IMR-90 (cell line): ENCODE data around the gene BTRC. TPM values are rescaled to one million over a fixed set of nuclear protein-coding genes. Genes with fewer than 3 reads are reported as not detected.
A peak's percentile ranks its signal among the peaks of the same experiment; 100 is the strongest.

ENCODE experiments used
- ATAC-seq: fragments of 200-7000 bp; cut with Tn5 transposase; 2 replicates; pipeline ENCODE4 v1.9.1; 2020; ENCODE audit warnings: low read depth, mild to moderate bottlenecking, moderate library complexity
- BruUV-seq: library from RNA; stranded (reverse); fragments of 400-500 nt; replicated peaks from 2 replicates; lab custom pipeline; 2021; lab: Mats Ljungman, UMichigan
- CTCF ChIA-PET: fragments of 300-600 bp; formaldehyde crosslinking; extraction: SDS; loops from one replicate; lab custom pipeline; 2021; ENCODE audit warnings: antibody characterized with exemption; lab: Yijun Ruan, JAX
- POLR2A ChIA-PET: fragments of 300-600 bp; sonication (Branson Sonifier 250); formaldehyde crosslinking; loops from one replicate; lab custom pipeline; 2022; ENCODE audit warnings: antibody characterized with exemption; ENCODE audit not compliant: unreplicated experiment; lab: Charles Lee
- DNase-seq: peaks from one replicate; pipeline ENCODE4 v3.0.0; 2013
- H2AFZ ChIP-seq: replicated peaks from 2 replicates; pipeline ENCODE3; 2013; ENCODE audit warnings: low read length, mild to moderate bottlenecking; ENCODE audit not compliant: poor library complexity
- H2AK5ac ChIP-seq: 2 replicates; pipeline ENCODE4 v1.6.1; 2013; ENCODE audit warnings: low read depth, low read length, inconsistent platforms
- H2AK9ac ChIP-seq: replicated peaks from 2 replicates; pipeline ENCODE3; 2013; ENCODE audit warnings: mild to moderate bottlenecking, low read depth, low read length, moderate library complexity; ENCODE audit not compliant: poor library complexity
- H2BK120ac ChIP-seq: 2 replicates; pipeline ENCODE4 v1.6.1; 2013; ENCODE audit warnings: low read depth, low read length, inconsistent platforms
- H2BK15ac ChIP-seq: 3 replicates; pipeline ENCODE4 v1.6.1; 2013; ENCODE audit warnings: low read depth, low read length, inconsistent platforms
- H2BK20ac ChIP-seq: 2 replicates; pipeline ENCODE4 v1.6.1; 2013; ENCODE audit warnings: low read depth, mild to moderate bottlenecking, inconsistent platforms, low read length, moderate library complexity
- H2BK5ac ChIP-seq: 2 replicates; pipeline ENCODE4 v1.6.1; 2013; ENCODE audit warnings: mild to moderate bottlenecking, low read depth, low read length, inconsistent platforms; ENCODE audit not compliant: poor library complexity, severe bottlenecking
- H3K14ac ChIP-seq: replicated peaks from 2 replicates; pipeline ENCODE4 v1.6.1; 2013; ENCODE audit warnings: low read depth, low read length, inconsistent platforms
- H3K18ac ChIP-seq: 2 replicates; pipeline ENCODE4 v1.6.1; 2013; ENCODE audit warnings: low read depth, low read length, control low read depth
- H3K23ac ChIP-seq: 2 replicates; pipeline ENCODE4 v1.6.1; 2013; ENCODE audit warnings: low read depth, low read length, inconsistent platforms
- H3K27ac ChIP-seq: 2 replicates; pipeline ENCODE4 v1.5.1; 2013; ENCODE audit warnings: mild to moderate bottlenecking, control low read depth, low read length; ENCODE audit not compliant: insufficient read depth
- H3K27me3 ChIP-seq: 2 replicates; pipeline ENCODE4 v1.6.1; 2013; ENCODE audit warnings: low read length; ENCODE audit not compliant: control insufficient read depth, insufficient read depth
- H3K36me3 ChIP-seq: 2 replicates; pipeline ENCODE4 v1.6.1; 2013; ENCODE audit warnings: low read length, mixed read lengths; ENCODE audit not compliant: control insufficient read depth, insufficient read depth
- H3K4ac ChIP-seq: 2 replicates; pipeline ENCODE4 v1.6.1; 2013; ENCODE audit warnings: low read depth, low read length, inconsistent platforms
- H3K4me1 ChIP-seq: 2 replicates; pipeline ENCODE4 v1.6.1; 2013; ENCODE audit warnings: low read length, mixed read lengths; ENCODE audit not compliant: control insufficient read depth, insufficient read depth
- H3K4me2 ChIP-seq: 2 replicates; pipeline ENCODE4 v1.6.1; 2013; ENCODE audit warnings: low read depth, mild to moderate bottlenecking, control low read depth, low read length, moderate library complexity
- H3K4me3 ChIP-seq: 2 replicates; pipeline ENCODE4 v1.5.1; 2013; ENCODE audit warnings: low read depth, mild to moderate bottlenecking, control low read depth, low read length, moderate library complexity; ENCODE audit not compliant: insufficient read depth
- H3K56ac ChIP-seq: 2 replicates; pipeline ENCODE4 v1.6.1; 2013; ENCODE audit warnings: low read length, inconsistent platforms; ENCODE audit not compliant: insufficient read depth; ENCODE audit errors: extremely low read depth
- H3K79me1 ChIP-seq, 2 experiments: 2 replicates each; pipeline ENCODE4 v1.6.1; 2013; ENCODE audit warnings: low read length in 2 of 2, inconsistent platforms in 1 of 2, low read depth in 1 of 2
- H3K9ac ChIP-seq: 2 replicates; pipeline ENCODE4 v1.6.1; 2013; ENCODE audit warnings: low read depth, low read length, control low read depth
- H3K9me1 ChIP-seq: 2 replicates; pipeline ENCODE4 v1.6.1; 2013; ENCODE audit warnings: low read length, inconsistent platforms; ENCODE audit not compliant: insufficient read depth
- H3K9me3 ChIP-seq: 2 replicates; pipeline ENCODE4 v1.6.1; 2013; ENCODE audit warnings: low read length; ENCODE audit not compliant: control insufficient read depth, insufficient read depth
- H4K20me1 ChIP-seq: 2 replicates; pipeline ENCODE4 v1.6.1; 2013; ENCODE audit warnings: low read length, inconsistent platforms; ENCODE audit not compliant: insufficient read depth
- H4K5ac ChIP-seq: 2 replicates; pipeline ENCODE4 v1.6.1; 2013; ENCODE audit warnings: mild to moderate bottlenecking, low read depth, low read length, control low read depth
- H4K8ac ChIP-seq, 2 experiments: 2 replicates each; pipeline ENCODE4 v1.6.1; 2013; ENCODE audit warnings: low read depth in 2 of 2, low read length in 2 of 2, control low read depth in 1 of 2, inconsistent platforms in 1 of 2
- H4K91ac ChIP-seq: 2 replicates; pipeline ENCODE4 v1.6.1; 2013; ENCODE audit warnings: low read depth, low read length, inconsistent platforms; ENCODE audit not compliant: insufficient read depth
- CEBPB ChIP-seq: IDR thresholded peaks from 2 replicates; pipeline ENCODE4 v1.6.1; 2012; ENCODE audit warnings: low read depth, low read length, improper control_type of control experiment
- CHD1 ChIP-seq: IDR thresholded peaks from 2 replicates; pipeline ENCODE4 v1.6.1; 2012; ENCODE audit warnings: low read depth, low read length, improper control_type of control experiment
- MAFK ChIP-seq: IDR thresholded peaks from 2 replicates; pipeline ENCODE4 v1.6.1; 2012; ENCODE audit warnings: low read depth, low read length, improper control_type of control experiment
- RAD21 ChIP-seq: IDR thresholded peaks from 2 replicates; pipeline ENCODE4 v1.6.1; 2012; ENCODE audit warnings: low read length, improper control_type of control experiment
- RFX5 ChIP-seq: IDR thresholded peaks from 2 replicates; pipeline ENCODE4 v1.8.0; 2012; ENCODE audit warnings: low read depth, mild to moderate bottlenecking, low read length, moderate library complexity
- SMC3 ChIP-seq: fragments of 150-350 bp; IDR thresholded peaks from 2 replicates; pipeline ENCODE4 v1.6.1; 2016; ENCODE audit warnings: low read depth, mild to moderate bottlenecking, antibody characterized with exemption, low read length, moderate library complexity
- WGBS, 2 experiments: methylation state at CpG; one replicate each; pipeline versions ENCODE4 v1.1.5 to v1.1.7; 2013; ENCODE audit warnings: missing lambda C conversion rate in 2 of 2; ENCODE audit not compliant: insufficient read length in 1 of 2; ENCODE audit errors: extremely low coverage in 2 of 2; 5-methylcytosine and 5-hydroxymethylcytosine counted together
- dilution Hi-C: fragments of 300-500 bp; cut with HindIII; formaldehyde crosslinking; loops from one replicate; pipeline ENCODE4 v1.14.3; 2018; ENCODE audit warnings: low sequenced_read_pairs; ENCODE audit not compliant: unreplicated experiment
- in situ Hi-C: fragments of 300-500 bp; cut with MboI; formaldehyde crosslinking; loops from 3 replicates; pipeline ENCODE4 v1.14.3; 2019; ENCODE audit warnings: low sequenced_read_pairs, inconsistent platforms, mixed read lengths
- intact Hi-C: fragments of 100-400 bp; cut with micrococcal nuclease; formaldehyde crosslinking; loops from 2 replicates; pipeline ENCODE4 v1.10.0; 2022
- polyA plus RNA-seq, 3 experiments: library from polyadenylated mRNA; depleted of rRNA; stranded (reverse); fragments of >200 nt; gene quantifications; 2 replicates each; pipeline ENCODE4 v1.2.3, GENCODE V29; 2012; ENCODE audit warnings: low replicate concordance in 1 of 3
- total RNA-seq: library from RNA; depleted of rRNA; stranded (reverse); fragments of >200 nt; gene quantifications from 2 replicates; pipeline ENCODE4 v1.2.3, GENCODE V29; 2012
- TF ChIP-seq, protein P1 (sequence below): conservative IDR thresholded peaks from 2 replicates; pipeline ENCODE4 v1.5.1; 2012; ENCODE audit warnings: mild to moderate bottlenecking, low read depth, low read length, improper control_type of control experiment
- TF ChIP-seq, protein P2 (sequence below): fragments of 150-350 bp; IDR thresholded peaks from 2 replicates; pipeline ENCODE4 v1.6.1; 2016; ENCODE audit warnings: low read depth, mild to moderate bottlenecking, low read length, moderate library complexity, borderline replicate concordance

The BTRC gene
- total and polyA plus RNA-seq, 2 of the 4 experiments (the other 2 are of a cell fraction), result 7.7 to 8.4 TPM

DNA sequence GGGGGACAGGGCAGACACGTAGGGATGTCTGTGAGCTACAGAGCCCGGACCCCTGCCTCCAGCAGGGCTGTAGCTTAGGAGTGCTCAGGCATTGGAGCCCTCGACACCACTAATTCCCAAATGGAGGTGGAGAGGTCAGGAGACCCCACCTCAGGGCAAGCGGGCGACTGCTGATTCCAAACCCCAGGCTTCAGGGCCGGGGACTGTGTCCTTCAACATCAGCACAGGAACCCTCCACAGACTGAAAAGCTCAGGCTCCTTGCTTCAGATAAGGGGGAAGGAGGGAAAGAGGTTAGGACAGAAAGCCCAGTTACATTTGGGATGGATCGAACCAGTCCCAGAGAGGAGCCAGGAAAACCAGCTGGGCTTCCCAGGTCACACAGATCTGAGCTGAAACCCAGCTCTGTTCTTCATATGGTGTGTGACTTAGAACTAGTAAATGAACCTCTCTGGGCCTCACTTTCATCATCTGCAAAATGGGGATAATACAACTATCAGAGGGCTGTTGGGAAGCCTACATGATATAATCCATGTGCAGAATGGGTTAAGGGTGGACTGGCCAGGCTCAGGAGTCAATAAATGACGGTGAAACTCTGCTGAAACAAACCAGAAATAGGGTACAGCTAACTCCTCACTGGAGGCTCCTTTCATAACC lies 217.4 kb downstream of the BTRC start:
- Histone ChIP-seq H3K23ac (no peak overlapping the region), H3K27me3 (peaks cover 32% of the 10 kb centered on the region), H3K9ac (no peak overlapping the region), H3K4ac (no peak overlapping the region), H2AK9ac (peak overlapping the region; percentile 87), H3K79me1 (no peaks in the 10 kb centered on the region), H2AFZ (peak overlapping the region; percentile 97), H3K4me3 (no peak overlapping the region), H4K8ac (no peak overlapping the region; a peak in 1 of 4 replicates), H2BK5ac (no peak overlapping the region), H3K4me1 (peaks cover 6% of the 10 kb centered on the region), H3K36me3 (no peaks in the 10 kb centered on the region), H2BK15ac (no peak overlapping the region), H3K9me3 (peaks cover 7% of the 10 kb centered on the region), H3K14ac (no peak overlapping the region), H2AK5ac (no peak overlapping the region; the same call in 1 of the 2 replicates), H3K56ac (no peak overlapping the region), H3K27ac (no peak overlapping the region), H4K5ac (no peak overlapping the region), H2BK20ac (no peak overlapping the region), H4K91ac (no peak overlapping the region), H3K9me1 (no peaks in the 10 kb centered on the region; the same call in 1 of the 2 replicates), H3K18ac (no peak overlapping the region), H2BK120ac (no peak overlapping the region), H3K4me2 (no peak overlapping the region), H4K20me1 (no peaks in the 10 kb centered on the region)
- in situ Hi-C loops (loop anchor here (5.0 kb wide), 1 partner anchor 359 kb away; no protein-coding TSS in a partner anchor), intact Hi-C loops (loop anchor here (2.0 kb wide), 1 partner anchor 271 kb away; no protein-coding TSS in a partner anchor), dilution Hi-C loops (no loop called here)
- ChIA-PET CTCF (interaction anchor here (0.6 to 2.5 kb wide), 4 partner anchors 104 to 358 kb away, joined by 3 to 16 read pairs (median 4); no protein-coding TSS in a partner anchor), POLR2A (no interaction called here)
- no peak for ATAC-seq
- DNase-seq, result no peak
- TF ChIP-seq RFX5 (no peak), CEBPB (no peak), CHD1 (no peak), SMC3 (no peak), MAFK (no peak), RAD21 (no peak)
- TF ChIP-seq, protein P1, sequence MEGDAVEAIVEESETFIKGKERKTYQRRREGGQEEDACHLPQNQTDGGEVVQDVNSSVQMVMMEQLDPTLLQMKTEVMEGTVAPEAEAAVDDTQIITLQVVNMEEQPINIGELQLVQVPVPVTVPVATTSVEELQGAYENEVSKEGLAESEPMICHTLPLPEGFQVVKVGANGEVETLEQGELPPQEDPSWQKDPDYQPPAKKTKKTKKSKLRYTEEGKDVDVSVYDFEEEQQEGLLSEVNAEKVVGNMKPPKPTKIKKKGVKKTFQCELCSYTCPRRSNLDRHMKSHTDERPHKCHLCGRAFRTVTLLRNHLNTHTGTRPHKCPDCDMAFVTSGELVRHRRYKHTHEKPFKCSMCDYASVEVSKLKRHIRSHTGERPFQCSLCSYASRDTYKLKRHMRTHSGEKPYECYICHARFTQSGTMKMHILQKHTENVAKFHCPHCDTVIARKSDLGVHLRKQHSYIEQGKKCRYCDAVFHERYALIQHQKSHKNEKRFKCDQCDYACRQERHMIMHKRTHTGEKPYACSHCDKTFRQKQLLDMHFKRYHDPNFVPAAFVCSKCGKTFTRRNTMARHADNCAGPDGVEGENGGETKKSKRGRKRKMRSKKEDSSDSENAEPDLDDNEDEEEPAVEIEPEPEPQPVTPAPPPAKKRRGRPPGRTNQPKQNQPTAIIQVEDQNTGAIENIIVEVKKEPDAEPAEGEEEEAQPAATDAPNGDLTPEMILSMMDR, result no peak
- TF ChIP-seq, protein P2, sequence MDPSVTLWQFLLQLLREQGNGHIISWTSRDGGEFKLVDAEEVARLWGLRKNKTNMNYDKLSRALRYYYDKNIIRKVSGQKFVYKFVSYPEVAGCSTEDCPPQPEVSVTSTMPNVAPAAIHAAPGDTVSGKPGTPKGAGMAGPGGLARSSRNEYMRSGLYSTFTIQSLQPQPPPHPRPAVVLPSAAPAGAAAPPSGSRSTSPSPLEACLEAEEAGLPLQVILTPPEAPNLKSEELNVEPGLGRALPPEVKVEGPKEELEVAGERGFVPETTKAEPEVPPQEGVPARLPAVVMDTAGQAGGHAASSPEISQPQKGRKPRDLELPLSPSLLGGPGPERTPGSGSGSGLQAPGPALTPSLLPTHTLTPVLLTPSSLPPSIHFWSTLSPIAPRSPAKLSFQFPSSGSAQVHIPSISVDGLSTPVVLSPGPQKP, result no peak
- no TSS peak for BruUV-seq
- WGBS, 2 experiments, result no CpG with 5 or more reads among the region's 8 CpGs
